GM21576 (cell line): ENCODE results near the gene GADD45G.

Experiments used
- ATAC-seq: cut with Tn5 transposase; IDR thresholded peaks from one replicate; pipeline ENCODE4 v1.9.1; 2021; ENCODE audit warnings: mild to moderate bottlenecking, moderate library complexity; ENCODE audit not compliant: unreplicated experiment

The GADD45G gene

GRCh38 chr9:89629081-89629976, 24.5 kb downstream of the GADD45G start:
- no peak for ATAC-seq

DNA sequence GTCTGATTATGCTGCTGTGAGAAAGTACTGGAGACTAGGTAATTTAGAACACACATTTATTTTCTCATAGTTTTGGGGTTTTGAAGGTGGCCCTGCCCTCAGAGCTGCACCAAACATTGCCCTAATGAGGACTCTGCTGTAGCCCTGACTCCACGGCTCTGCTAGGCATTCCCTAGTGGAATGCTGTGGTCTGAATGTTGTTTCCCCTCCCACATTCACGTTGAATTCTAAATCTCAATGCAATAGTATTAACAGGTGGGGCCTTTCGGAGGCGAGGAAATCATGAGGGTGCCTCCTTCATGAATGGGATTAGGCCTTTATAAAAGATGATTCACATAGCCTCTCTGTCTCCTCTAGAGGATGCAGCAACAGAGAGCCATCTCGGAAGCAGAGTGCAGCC, 25.7 kb downstream of the GADD45G start:
- ATAC-seq = no peak

DNA sequence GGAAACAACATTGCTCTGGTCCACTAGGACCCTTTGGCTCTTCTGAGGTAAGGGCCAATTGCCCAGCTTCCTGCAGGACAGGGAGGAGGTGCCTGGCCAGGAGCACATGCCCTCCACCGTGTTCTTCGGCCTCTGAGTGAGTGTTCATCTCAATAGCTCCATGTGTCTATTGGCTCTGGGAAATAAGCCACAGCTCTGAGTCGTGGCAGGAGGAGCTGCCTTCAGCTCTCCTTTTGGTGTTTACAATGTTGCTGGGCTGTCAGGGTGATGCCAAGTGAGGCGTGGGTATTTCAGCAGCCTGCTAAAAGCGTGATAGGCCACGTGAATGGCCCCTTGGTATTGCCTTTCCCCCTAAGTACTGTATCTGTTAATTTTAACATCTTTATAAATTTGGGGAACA, 26.6 kb downstream of the GADD45G start:
- ATAC-seq = no peak

DNA sequence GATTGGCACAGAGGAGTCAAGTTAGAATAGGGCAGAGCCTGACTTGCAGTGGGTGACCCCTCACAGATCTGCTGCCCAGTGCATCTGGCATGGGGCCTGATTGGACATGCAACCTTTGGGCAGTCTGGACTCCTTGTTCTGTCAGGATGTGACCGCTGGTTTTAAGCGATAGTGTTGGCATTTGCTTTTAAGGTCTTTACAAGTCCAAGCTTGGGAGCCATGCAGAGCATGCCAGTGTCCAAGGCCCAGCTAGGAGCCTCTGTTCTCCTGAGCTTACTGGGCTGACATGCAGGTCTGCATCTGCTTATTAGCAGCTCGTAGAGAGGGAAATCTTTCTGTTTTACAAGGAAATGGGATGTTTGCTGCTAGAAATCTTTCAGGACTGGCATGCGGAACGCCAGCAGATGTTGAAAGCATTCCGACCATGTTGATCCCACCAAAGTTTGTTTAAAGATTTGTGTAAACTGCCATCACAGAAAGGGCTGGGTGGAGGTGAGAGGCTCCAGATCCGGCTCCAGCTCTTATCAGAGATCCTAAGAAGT, 27.5 kb downstream of the GADD45G start:
- no peak for ATAC-seq

- ATAC-seq = no peak
These were observed 27.9 kb downstream of the GADD45G start for GRCh38 chr9:89632736-89633135.

DNA sequence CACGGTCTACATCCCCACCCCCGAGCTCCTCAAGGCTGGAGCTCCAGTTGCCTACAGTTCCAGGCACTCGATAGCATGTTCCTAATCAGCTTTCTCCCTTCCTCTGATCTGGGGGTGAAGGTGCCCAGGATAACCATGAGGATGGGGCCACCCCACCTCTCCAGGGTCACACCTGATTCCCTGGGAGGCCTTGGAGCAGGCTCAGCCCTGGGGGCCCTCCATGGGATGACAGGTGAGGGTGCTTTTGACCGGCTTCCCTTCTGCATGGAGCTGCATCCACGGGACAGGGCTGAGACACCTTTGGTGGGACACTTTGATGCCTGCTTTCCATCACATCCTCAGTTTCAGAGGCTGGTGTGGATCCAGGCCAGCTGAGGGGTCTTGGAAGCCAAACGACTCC, 28.6 kb downstream of the GADD45G start:
- ATAC-seq = no peak

DNA sequence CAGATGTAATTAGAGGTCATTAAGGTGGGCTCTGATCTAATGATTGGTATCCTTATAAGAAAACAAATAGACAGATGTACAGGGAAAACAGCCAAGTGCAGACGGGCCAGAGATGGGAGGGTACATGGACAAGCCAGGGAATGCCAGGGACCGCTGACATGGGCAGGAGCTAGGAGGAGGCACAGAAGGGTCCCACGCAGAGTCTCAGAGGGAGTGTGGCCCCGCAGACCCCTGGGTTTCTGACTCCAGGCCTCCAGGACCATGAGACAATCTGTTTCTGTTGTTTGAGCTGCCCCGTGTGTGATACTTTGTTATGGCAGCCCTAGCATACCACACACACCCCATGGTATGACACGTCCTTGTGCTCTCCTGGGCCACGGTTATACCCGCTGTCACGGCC, 29.1 kb downstream of the GADD45G start:
- no peak for ATAC-seq

- ATAC-seq = no peak
These were observed 30.4 kb downstream of the GADD45G start for GRCh38 chr9:89634995-89635742.

GRCh38 chr9:89635816-89636215, 31.0 kb downstream of the GADD45G start:
- ATAC-seq = no peak

DNA sequence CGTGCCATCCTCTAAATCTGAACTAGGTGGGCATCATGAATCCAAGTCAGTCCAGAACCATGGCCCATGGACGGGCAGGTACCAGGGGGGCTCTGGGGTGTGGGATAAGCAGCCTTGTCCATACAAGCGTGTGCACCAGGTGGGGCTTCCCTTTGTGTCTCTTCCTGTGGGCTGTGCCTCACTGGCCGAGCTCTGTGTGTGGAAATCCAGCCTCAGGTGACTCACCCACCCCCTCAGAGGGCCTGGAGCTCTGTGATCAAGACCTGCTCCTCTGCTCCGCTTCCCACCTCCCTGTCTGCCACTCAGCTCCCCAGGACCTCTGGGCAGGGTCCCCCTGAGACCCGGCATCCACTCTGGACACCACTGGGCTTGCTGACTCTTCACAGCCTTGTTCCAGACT, 33.0 kb downstream of the GADD45G start:
- no peak for ATAC-seq

DNA sequence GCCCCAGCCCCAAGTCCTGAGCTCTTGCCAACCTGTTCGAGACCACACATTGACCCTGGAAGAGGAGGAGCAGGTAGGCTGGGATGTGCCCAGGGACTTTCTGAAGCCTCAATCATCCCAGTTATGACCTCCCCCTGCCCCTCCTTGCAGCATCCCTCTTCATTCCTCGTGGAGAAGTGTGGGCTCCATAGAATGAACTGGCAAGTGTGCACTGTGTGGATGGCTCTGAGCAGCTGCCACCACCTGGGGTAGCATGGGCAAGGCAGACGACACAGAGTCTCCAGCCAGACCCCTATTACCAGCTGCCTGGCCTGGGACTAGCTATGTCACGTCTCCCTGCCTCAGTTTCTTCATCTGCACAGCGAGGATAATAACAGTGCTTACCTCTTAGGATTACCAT, 33.5 kb downstream of the GADD45G start:
- no peak for ATAC-seq

DNA sequence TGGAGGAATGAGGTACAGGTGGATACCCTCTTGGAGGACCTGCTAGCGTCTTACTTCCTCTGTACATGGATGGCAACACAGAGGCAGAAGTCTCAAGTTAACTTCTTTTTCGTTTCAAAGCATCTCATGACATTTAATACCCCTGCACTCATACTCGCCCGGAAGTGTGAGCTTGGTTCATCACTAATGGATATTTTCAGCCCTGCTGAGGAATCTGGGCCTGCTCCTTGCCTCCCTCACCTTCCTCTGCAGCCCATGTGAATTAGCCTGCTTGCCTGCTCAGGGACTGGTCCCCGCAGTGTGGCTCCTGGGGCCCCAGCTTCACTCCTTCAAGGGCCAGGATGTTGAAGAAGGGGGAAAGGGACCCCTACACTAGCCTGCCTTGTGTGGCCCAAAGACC, 34.1 kb downstream of the GADD45G start:
- no peak for ATAC-seq

GRCh38 chr9:89639367-89639795, 34.6 kb downstream of the GADD45G start:
- no peak for ATAC-seq

DNA sequence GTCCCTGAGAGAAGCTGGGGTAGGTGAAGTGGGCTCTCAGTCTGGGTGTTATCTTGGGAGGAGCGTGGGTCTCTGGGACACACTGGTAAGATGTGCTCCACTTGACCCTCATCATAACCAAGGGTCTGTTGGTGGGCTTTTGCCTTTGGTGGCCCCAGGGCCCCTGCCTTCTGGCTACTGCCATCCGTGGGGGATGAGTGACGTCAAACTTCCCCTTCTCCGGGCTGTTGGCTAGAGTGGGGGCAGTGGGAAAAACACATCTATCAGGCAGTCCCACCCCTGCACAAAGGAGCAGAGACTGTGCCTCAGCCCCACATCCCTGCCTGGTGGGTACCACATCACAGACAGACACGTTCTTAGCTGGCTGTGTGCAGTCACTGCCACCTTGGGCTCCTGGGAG, 35.1 kb downstream of the GADD45G start:
- ATAC-seq = no peak

DNA sequence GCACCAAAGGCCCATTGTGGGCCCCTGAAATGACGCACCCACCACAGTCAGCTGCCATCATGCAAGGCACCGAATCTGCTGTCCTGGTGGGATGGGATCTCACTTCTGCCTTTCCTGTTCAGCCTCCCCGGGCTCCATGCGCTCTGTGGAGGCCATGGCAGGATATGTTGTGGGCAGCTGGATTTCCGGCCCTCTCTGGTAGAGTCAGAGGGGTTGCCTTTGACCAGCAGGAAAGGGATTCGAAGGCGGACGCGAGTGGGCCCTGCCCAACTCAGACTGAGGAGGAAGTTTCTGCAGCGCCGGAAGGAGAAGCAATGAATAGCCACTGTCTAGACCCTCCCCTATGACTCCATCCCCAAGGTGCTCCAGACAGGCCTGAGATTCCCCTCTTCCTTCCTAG, 35.5 kb downstream of the GADD45G start:
- ATAC-seq = no peak

DNA sequence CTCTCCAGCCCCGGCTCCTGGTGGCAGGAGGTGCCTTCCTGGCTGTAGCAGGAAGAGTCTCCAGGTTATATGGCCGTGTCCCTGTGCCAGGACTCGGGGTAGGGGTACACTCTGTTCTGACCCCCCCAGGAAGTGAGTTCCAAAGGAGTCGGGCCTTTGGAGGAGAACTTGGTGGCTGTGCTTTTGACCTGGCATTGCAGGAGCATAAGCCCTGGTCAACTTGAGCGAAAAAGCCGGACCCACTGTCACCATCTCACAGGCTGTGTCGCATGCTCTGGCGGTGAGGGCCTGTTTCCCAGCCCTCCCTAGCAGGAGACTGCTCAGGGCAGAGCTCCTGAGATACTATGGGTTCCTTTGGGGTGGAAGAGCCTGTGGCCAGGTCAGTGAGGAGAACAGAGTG, 36.0 kb downstream of the GADD45G start:
- ATAC-seq = no peak

- ATAC-seq = no peak
These were observed 37.2 kb downstream of the GADD45G start for GRCh38 chr9:89641980-89642379.

- no peak for ATAC-seq
These were observed 38.0 kb downstream of the GADD45G start for GRCh38 chr9:89642789-89643188.

DNA sequence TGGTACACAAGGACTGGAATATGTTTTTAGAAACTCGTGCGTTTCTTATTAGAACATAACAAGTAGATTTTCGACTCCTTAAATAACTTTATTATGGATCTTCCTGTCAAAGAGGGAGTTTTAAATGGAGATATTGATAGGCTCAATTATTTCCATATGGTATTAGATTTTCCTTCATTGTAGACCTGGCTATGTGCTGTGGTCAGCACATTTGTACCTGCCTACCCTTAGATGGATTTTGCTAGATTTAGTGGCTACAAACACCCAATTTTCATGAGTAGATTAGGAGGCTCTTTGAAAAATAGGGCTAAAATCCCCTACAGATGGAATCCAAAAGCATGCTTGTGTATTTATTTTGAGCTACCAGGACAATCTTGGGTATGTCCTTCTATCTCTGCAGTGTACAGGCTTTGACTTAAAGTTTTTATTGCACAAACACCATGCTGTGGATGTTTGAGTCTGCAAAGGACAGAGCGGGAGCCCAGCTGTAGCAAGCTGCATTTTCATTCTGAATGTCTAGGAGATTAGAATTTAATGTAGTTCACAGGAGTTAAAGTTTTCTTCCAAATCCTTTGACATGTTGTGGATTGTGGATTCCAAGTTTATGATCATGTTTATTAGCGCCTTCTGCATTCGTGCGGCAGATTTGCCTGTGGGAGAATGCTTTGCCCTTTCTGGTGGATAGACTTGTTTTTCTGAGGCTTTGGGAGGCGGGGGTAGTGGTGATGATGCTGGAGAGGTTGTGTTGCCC, 41.6 kb downstream of the GADD45G start:
- ATAC-seq = no peak

GRCh38 chr9:89647366-89648128, 42.7 kb downstream of the GADD45G start:
- ATAC-seq = no peak
